HS-27A (cell line): Measurements from ENCODE around the gene LHPP.
"Not testable (repeated sequence)": the region's sequence is repeated elsewhere in the genome, so short reads cannot be mapped to it uniquely, and the experiment has no call there.

Source experiments
- DNase-seq: peaks from one replicate; pipeline ENCODE4 v3.0.0-alpha.2; 2012; ENCODE audit warnings: low read depth, missing footprints

LHPP gene

DNA sequence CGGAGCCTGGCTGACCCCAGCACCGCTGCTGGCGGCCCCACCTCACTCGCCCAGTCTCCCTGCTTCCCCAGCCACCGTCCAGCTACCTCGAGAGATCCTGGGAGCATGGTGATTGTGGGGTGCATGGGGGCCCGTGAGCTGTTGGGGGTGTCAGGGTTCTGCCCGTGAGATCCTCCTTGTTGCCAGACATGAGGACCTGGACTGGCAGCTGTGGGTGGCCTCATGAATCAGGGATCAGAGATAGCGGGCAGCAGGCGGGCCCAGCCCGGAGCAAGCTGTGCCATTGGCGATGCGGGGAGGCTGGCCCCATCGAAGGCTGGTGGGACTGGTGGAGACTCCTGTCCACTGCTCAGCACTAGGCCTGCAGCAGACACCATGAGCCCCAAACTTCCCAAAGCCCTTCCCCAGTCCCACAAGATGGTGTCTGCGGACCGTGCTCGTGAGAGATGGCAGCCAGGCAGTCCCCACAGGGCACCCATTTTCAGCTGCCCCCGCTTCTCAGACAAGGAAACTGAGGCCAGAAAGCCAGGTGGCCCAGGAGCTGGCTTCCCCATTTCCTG lies 75.6 kb downstream of the LHPP start:
- no peak for DNase-seq

DNA sequence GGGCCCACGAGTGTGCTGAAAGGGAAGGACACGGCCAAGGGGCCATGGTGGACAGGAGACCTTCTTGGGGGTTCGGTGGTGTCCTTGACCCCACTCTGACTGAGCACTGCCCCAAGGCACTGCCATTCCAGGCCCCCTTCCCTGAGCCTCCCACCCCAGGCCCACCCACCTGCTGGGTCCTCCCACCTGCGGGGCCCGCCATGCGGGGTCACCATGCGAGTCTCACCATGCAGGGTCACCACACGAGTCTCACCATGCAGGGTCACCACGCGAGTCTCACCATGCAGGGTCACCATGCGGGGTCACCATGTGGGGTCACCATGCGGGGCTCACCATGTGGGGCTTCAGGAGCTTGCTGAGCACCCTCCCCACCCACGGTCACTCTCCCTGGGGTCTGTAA lies 76.3 kb downstream of the LHPP start:
- no peak for DNase-seq

DNA sequence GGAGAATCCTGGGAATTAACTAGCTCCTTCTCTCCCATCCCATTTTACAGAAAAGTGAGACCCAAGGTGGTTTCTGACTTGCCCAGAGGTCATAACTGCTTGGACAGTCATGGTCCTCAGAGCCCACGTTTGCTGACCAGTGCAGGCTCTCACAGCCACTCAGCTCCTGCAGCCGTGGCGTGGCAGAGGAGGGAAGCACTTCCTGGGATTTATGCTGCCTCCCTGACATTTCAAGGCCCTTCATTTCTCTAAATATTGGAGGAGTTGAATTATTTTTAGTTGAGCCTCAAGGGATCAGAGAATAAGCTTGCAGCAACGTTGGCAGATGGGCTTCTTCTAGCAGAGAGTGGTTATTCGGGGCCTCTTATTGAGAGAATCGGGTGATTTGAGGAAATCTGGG lies 77.1 kb downstream of the LHPP start:
- DNase-seq = no peak

DNA sequence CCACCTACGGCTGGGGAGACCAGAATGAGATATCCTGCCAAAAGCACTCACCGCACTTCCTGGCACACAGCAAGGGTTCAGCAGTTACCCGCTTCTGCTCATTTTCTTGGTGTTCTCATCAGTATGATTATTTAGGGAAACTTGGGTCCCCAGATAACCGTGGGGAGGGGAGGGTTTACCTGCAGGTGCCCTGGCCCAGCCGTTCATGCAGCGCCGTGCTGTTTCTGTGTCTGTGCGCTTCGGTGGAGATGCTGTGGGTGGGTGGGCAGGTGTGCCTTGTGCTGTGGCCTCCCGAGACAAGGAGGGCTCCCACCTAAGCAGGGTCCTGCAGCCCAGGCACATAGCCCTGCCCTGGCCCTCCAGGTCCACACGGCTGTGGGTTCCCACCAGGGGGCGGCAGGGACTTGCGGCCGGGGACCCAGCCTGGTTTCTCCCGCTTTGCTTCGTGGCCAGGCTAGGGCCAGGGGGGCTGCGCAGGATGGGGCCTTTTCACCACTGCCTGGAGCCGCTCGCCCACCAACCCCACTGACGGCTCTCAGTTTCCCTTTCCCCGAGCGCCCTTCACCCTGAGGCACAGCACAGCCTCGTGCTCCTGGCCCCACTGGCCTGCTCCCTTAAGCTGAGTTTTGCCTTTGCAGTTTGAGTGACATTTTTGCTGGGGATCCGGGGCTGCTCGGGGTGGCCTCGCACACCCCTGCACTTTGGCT lies 78.5 kb downstream of the LHPP start:
- no peak for DNase-seq

DNA sequence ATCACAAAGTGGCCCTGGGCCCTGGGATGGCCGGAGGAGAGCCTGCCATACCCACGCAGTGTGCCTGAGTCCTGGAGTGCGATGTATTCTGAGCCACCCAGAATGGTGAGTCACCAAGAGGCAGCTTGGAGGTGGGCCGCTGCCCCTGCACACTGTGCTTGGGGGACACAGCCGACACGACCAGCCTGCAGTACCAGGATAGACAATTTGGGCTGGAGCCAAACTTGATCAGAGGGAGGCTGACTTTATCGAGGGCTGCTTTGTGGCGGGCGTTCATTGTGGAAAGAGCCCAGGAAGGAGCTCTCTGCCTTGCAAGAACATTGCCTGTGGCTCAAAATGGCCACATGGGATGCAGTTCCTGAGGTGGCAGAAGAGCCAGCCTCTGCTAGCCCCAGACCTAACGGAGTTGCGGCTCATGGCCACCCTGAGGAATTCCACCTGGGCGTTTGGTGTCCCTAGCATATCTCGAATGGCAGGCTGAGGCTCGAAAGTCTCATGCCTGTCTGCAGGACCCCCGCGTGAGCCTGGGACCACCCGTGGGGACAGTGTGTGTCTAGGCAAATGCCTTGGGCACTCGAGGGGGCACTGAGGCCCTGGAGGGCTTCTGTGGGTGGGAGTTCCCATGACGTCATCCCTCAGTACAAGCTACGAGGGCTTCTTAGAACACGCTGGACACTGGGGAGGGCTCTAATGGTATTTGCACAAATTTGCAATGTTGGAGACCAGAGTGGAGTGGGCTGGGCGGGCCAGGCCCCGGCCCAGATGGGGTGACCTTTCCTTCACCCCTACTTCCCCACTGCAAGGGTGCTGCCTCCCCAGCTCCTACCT lies 79.7 kb downstream of the LHPP start:
- DNase-seq = no peak

DNA sequence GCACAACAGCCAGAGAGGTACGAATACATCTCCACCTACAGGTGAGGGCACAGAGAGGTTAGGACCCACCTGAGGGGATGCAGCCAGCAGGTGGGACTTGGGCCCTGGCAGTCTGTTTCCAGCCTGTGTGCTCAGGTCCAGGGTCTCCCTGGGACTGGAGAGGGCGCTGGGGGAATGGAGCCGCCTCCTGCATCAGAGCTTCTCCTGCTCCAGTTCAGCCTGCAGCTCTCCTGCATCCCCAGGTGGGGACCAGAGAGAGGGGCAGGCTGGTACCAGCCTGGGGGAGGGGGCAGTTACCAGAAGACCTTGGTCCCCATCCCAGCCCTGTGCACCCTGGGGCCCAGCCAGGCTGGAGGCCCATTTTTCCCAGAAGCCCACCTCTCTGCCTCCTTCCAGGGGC lies 80.7 kb downstream of the LHPP start:
- no peak for DNase-seq

DNA sequence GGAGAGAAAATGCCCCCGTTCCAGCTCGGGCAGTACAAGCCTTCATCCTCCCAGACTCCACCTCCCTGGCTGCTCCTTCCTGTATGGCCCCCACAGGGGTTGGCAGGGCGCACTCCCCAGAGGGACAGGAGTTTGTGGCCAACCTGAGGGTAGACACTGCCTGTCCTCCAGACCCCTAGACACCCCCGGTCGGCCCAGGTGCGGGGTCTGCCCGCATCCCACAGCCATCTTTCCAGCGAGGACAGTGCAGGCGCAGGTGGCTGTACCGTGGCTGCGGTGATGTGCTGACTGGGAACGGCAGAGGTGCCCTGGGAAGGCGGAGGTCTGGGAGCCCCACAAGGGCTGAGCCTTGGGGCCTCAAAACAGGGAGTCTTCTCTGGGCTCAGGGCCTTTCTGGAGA lies 81.5 kb downstream of the LHPP start:
- DNase-seq = no peak

GRCh38 chr10:124543971-124544370 lies 82.3 kb downstream of the LHPP start:
- no peak for DNase-seq

DNA sequence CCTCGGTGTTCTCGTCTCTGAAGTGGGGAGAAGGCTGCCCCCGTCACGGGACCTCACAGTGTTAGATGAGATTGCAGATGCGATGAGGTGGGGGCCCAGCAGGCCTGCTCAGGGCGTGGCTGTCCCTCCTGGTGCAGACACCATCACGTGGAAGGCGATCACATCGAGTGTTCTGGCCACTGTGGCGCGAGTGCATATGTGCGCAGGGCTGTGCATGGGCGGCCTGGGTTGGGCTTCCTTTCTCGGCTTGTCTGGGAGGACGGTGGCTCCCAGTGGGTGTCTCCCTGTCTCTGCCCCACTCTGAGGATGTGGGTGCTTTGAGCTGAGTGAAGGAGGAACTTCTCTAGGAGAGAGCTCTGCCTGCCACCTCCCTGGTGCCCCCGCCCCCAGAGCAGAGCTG lies 83.1 kb downstream of the LHPP start:
- no peak for DNase-seq

DNA sequence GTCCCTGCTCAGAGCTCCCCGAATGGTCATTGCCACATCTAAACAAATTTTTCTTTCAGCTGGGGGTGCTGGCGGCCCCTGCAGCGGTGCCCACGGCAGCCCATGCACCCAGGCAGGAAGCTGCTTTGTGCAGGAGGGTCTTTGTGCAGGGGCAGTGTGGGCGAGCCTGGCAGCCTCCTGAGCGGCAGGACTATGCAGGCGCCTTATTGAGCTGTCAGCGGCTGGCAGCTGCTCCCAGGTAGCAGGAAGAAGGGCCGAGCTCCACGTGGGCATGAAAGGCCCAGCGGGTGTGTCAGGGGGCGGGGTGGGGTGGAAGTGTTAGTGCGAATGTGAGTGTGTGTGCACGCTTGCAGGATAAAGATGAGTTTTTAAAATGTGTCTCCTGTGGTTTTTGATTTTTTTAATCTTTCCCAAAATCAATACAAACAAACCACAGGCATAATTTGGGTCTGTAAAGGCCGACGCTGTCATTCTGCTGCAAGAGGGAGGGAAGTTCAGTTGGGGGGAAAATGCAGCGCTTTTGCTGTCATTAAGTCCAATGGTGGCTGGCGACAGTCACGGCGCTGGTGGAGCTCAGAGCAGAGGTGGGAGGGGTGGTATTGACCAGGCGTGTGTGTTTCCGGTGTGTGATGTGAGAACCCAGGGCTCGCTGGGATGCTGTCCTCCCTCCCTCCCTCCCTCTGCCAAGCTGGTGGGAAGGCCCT lies 83.9 kb downstream of the LHPP start:
- no peak for DNase-seq

- no peak for DNase-seq
Measured at GRCh38 chr10:124546055-124546369, 84.4 kb downstream of the LHPP start.

GRCh38 chr10:124546957-124547646 lies 85.5 kb downstream of the LHPP start:
- DNase-seq = no peak

GRCh38 chr10:124547647-124548168 lies 86.1 kb downstream of the LHPP start:
- DNase-seq = no peak

- not testable (repeated sequence) for DNase-seq
Measured at GRCh38 chr10:124549171-124549570, 87.5 kb downstream of the LHPP start.

DNA sequence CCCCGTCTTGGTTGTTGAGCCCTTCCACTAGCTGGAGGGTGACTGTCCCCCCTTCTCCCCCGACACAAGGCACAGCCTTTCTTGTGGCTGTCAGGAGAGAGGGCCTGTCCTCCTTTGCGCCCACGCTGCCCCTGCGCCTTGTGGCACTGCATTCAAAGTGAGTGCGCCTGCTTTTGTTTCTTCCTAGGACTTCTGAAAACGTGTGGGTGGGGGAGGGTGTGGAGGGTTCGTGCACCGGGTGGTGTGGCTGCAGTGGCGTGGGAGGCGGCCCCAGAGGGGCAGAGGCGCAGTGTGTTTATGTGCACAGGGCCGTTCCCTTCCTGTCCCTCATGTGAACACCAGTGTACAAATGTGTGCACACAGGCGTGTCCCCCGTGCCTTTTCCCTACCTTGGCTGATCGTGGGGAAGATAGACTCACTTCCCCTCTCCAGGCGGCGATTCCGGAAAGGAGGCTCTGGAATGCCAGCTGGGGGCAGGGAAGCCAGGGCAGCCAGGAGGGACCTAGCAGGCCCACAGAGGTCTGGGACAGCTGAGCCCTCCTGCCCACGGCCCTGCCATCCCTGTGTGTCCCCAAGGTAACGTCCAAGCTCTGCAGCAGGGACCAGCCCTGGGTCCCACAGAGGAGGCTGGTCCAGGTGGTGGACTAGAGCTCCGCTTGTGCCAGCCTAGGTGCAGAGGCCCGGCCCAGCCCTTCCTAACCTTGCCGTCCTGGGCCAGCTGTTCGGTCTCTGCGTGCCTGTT lies 88.8 kb downstream of the LHPP start:
- DNase-seq = no peak

DNA sequence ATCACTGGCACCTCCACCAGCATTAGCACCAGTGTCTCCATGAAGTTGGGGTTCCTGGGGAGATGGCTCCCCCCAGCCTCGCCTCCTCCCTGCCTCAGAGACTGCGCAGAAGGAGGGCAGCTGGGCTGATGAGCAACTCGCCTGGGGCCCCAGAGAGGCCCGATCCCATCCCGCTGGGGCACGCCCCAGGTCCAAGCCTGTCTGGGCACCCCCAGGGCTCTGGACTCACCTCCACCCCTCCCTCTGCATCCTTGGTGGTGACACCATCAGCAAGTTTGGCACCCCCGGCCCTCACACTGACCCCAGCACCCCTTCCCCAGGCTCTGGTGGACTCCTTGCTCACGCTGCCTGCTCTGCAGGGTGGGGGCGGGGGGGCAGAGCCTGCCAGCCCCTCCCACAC lies 89.5 kb downstream of the LHPP start:
- no peak for DNase-seq

DNA sequence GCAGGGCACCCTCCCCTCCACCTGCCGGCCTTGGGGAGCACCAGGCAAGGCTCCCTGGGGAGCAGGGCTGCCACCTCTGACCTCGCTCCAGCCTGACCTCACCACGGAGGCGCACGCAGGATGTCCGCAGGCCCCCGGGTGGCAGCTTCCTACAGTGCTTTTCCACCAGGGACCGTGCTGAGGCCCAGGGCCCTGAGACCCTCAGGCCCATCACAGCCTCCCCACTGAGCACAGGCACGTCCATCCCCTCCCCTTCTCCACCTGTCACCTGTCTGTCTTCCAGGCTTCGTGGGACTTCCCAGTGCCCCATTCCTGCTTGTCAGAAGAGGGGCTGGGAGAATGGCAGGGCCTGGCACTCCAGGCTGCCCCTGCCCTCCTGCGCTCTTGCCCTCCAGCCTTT lies 90.1 kb downstream of the LHPP start:
- no peak for DNase-seq

DNA sequence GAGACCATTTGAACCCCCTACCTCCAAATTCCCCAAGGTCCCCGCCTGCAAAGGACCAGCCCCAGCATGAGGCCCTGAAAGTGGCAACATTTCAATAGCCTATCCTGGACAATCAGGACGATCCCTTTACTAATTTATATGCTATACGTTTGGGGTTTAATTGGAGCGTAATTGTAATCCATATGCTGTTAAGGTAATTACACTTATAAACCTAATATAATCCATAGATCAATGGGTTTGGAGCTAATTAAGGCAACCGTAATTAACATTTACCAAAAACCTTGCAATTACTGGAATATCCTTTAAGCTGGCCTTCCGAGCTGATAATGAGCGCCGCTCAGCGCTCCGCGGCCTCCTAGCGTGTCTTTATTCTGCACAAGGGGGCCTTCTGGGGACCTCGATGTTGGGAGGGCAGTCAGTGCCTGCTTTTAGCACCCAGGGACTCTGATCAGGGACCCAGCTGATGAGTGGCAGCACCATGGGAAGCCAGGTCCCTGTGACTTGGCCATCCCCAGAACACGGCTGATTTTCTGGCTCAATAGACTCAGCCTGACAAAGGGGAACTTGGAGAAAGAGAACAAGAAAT lies 91.2 kb downstream of the LHPP start:
- no peak for DNase-seq

DNA sequence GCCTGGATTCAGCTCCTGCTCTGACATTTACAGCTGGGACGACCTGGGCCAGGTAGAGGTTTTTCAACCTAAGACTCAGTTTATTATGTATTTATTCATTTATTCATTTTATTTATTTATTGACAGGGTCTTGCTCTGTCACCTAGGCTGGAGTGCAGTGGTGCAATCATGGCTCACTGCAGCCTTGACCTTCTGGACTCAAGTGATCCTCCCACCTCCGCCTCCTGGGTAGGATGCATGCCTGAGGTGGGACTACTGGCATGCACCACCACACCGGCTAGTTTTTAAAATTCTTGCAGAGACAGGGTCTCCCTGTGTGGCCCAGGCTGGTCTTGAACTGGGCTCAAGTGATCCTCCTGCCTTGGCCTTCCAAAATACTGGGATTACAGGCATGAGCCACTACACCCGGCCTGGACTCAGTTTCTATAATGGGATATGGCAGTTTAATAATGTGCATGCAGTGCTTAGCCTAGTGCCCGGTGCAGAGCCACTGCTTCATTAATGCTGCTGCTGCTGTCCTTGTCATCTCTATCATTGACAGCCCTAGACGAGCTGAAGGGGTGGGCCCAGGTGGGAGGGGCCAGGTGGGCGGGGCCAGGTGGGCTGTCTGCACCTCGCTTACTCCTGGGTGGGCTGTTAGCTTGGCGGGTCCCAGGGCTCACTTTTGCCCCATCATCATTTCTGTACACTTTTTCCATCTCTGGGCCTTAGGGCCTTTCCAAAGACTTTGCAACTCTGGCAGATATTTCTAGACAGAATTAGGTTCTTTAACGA lies 92.6 kb downstream of the LHPP start:
- no peak for DNase-seq

- DNase-seq = no peak
Measured at GRCh38 chr10:124557167-124557566, 95.5 kb downstream of the LHPP start.
